ENCODE measurements around the gene STXBP6.

The STXBP6 gene

DNA sequence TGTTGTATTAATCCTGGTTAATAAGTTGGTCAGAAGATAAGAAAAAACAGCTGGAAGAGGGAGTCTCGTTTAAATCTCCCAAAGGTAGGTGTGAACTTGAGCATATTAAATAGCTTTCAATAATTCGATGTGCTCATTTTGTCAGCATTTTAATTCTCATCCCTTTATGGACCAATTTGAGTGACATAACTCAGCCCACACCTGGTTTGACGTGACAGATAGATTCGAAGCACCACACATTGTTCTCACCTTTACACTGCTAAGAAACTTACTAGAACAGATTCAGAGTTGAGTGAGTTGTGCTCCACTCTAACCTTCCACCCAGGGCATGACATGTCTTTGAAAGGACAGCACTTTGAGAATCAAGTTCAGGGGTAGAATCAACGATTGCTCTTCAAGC, 254.5 kb downstream of the STXBP6 start:
- no peak overlapping the region for H3K4me3 ChIP-seq (ENCODE audit: control insufficient read depth, low read depth, low read length)
- no peak for DNase-seq (ENCODE audit: low read depth)
- TF ChIP-seq, protein P1, sequence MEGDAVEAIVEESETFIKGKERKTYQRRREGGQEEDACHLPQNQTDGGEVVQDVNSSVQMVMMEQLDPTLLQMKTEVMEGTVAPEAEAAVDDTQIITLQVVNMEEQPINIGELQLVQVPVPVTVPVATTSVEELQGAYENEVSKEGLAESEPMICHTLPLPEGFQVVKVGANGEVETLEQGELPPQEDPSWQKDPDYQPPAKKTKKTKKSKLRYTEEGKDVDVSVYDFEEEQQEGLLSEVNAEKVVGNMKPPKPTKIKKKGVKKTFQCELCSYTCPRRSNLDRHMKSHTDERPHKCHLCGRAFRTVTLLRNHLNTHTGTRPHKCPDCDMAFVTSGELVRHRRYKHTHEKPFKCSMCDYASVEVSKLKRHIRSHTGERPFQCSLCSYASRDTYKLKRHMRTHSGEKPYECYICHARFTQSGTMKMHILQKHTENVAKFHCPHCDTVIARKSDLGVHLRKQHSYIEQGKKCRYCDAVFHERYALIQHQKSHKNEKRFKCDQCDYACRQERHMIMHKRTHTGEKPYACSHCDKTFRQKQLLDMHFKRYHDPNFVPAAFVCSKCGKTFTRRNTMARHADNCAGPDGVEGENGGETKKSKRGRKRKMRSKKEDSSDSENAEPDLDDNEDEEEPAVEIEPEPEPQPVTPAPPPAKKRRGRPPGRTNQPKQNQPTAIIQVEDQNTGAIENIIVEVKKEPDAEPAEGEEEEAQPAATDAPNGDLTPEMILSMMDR (IDR thresholded peaks at IDR 0.05; ENCODE audit: control insufficient read depth, insufficient read depth, low read depth, low read length, missing control alignments): no peak

DNA sequence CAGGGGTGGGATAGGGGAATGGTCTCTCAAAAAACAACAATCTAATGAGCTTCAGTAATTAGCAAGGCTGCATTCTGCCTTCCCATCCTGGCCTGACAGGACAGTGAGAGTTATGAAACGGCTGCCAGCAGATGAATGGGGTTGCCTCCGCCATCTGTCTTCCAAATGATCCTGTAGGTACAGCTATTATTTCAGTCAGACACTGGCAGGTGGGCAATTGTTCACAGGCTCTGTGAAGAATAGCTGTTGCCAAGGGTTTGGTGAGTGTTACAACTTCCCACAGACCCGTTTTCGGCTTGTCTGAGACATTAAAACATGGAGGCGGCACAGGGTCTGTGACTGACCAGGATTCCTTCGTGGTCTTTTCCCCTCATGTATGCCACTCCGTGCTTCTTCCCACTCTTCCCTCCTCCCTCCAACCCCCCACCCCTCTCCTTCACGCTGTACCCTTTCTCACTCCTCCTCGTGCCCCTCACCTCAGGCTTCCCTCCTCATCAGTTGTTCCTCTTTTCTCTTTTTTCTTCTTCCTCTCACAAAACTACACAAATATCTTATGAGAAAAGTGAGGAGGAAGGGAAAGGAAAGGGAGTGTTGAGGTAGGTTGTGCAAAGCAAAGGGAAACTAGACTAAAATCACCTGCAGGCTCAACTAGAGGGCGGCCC, 255.2 kb downstream of the STXBP6 start:
- no peak for DNase-seq (ENCODE audit: low read depth)
- no peak overlapping the region for H3K4me3 ChIP-seq (ENCODE audit: control insufficient read depth, low read depth, low read length)
- TF ChIP-seq, protein P1 (IDR thresholded peaks at IDR 0.05; ENCODE audit: control insufficient read depth, insufficient read depth, low read depth, low read length, missing control alignments): no peak

DNA sequence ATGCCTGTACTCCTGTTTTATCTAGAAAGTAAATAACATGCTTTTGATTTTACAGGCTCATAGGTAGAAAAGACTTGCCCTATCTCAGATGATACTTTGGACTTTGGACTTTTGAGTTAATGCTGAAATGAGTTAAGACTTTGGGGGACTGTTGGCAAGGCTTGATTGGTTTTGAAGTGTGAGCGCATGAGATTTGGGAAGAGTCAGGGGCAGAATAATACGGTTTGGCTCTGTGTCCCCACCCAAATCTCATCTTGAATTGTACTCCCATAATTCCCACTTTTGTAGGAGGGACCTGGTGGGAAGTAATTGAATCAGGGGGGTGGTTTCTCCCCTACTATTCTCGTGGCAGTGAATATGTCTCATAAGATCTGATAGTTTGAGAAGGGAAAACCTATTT, 259.8 kb downstream of the STXBP6 start:
- DNase-seq (ENCODE audit: low read depth): no peak
- H3K4me3 ChIP-seq (ENCODE audit: control insufficient read depth, low read depth, low read length): no peak overlapping the region
- TF ChIP-seq, protein P1 (IDR thresholded peaks at IDR 0.05; ENCODE audit: control insufficient read depth, insufficient read depth, low read depth, low read length, missing control alignments): no peak

DNA sequence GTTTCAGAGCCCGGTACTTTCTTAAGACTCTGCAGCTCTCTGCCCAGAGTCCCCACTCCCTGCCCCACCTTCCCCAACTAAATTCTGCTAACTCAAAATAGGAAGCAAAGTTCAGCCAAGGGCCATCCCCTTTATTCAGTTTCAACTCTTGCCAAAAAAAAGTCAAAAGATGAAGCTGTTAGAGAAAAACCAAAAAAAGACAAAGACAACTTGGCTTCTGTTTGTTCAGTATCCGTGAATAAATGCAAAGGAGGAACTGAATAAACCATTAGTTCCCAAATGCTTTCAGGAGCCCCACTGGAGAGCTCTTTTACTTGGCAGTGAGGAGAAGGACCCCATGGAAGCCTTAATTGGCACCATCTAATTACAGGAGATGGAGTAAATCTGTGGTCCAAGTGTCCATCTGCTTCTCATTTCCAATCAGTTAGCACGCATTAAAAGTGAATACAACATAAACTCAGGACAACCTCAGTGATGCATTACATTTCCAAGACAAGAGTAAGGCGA, 260.5 kb downstream of the STXBP6 start:
- TF ChIP-seq, protein P1 (IDR thresholded peaks at IDR 0.05; ENCODE audit: control insufficient read depth, insufficient read depth, low read depth, low read length, missing control alignments): no peak
- DNase-seq (ENCODE audit: low read depth): no peak
- H3K4me3 ChIP-seq (ENCODE audit: control insufficient read depth, low read depth, low read length): no peak overlapping the region

DNA sequence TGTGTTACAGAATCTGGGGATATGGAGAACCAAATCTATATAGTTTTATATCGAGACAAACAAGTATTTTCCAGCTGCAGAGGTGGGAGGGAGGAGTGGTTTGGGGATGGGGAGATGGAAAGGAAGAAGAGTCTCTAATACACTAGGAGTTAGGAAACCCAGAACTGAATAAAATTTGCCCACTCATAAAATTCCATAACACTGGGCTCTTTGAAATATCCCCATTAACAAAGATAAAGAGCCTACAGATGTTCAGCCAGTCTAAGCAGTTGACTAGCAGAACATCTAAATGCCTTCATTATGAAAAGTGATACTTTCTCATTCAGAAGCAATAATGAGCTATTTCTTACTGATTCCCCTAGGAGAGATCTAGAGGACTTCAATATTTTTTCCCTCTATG, 264.2 kb downstream of the STXBP6 start:
- TF ChIP-seq, protein P1 (IDR thresholded peaks at IDR 0.05; ENCODE audit: control insufficient read depth, insufficient read depth, low read depth, low read length, missing control alignments): no peak
- no peak for DNase-seq (ENCODE audit: low read depth)
- H3K4me3 ChIP-seq (ENCODE audit: control insufficient read depth, low read depth, low read length): no peak overlapping the region

DNA sequence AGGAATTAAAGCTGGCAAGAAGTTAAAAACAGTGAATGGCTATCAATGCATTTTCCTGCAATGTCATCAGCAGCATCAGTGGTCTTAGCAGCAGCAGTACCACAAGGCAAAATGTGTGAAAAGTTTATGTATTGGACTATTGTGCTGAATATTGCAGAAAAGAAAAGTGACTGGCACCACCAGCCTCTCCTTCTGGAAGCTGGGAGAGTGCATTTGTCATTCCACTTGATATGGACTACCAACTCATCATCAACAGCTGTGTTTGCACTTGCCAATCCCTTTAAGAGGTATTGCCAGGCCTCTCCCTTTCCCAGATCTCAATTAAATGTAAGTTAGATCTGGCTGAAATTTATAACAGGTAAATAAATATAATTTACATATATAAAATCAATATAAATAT, 265.0 kb downstream of the STXBP6 start:
- TF ChIP-seq, protein P1 (IDR thresholded peaks at IDR 0.05; ENCODE audit: control insufficient read depth, insufficient read depth, low read depth, low read length, missing control alignments): no peak
- DNase-seq (ENCODE audit: low read depth): no peak

More for the DNA sequence above, 265.0 kb downstream of the STXBP6 start:
- no peak overlapping the region for H3K4me3 ChIP-seq (ENCODE audit: control insufficient read depth, low read depth, low read length)
